ENCODE results near the gene SLC35D3. TPM values are rescaled to one million over a fixed set of nuclear protein-coding genes. Genes with fewer than 3 reads are reported as not detected.

SLC35D3 gene
- total RNA-seq, 1 experiment from 2014 or later, result not detected

- no peak for ATAC-seq
- intact Hi-C loops (cut with micrococcal nuclease), result no loop called here
- Histone ChIP-seq H3K27ac (ENCODE audit: low read depth, low read length) (no peak overlapping the region), H3K4me3 (replicated peaks in 1 of 2; ENCODE audit: low read depth in 1 of 2, low read length in 2 of 2) (no peak overlapping the region), H4K20me1 (ENCODE audit: insufficient read depth) (no peaks in the 10 kb centered on the region), H3K4me2 (ENCODE audit: low read length) (no peak overlapping the region), H3K9me3 (ENCODE audit: control insufficient read depth in 1 of 2, insufficient read depth in 1 of 2, low read depth in 1 of 2, low read length in 2 of 2) (no peaks in the 10 kb centered on the region), H3K9me2 (ENCODE audit: insufficient read depth) (no peaks in the 10 kb centered on the region), H2AFZ (ENCODE audit: low read depth, low read length, poor library complexity, severe bottlenecking) (no peak overlapping the region), H3K27me3 (ENCODE audit: insufficient read depth, low read length) (no peaks in the 10 kb centered on the region), H3K4me1 (ENCODE audit: control insufficient read depth in 1 of 2, insufficient read depth in 2 of 2, low read length in 2 of 2) (no peaks in the 10 kb centered on the region), H3K9ac (ENCODE audit: low read length) (no peak overlapping the region), H3K79me2 (ENCODE audit: insufficient read depth, low read length) (no peaks in the 10 kb centered on the region), H3K36me3 (ENCODE audit: control insufficient read depth in 1 of 2, insufficient read depth in 2 of 2, low read length in 2 of 2) (no peaks in the 10 kb centered on the region)
- RAD21 ChIA-PET (ENCODE audit: low non-redundant PET in 1 of 2, low total read pairs in 2 of 2, uncharacterized antibody in 2 of 2, unreplicated experiment in 2 of 2), result no interaction called here
- CTCF ChIA-PET, result no interaction called here
- POLR2A ChIA-PET, result no interaction called here
- DNase-seq (ENCODE audit: low read depth, low spot score), result no peak
- no peak for TF ChIP-seq SRF (IDR thresholded peaks at IDR 0.05; ENCODE audit: low read depth)
- TF ChIP-seq TCF7L2 (IDR thresholded peaks at IDR 0.05; ENCODE audit: borderline replicate concordance, extremely low read depth, insufficient read depth, insufficient read length), result no peak
- TF ChIP-seq JUND (IDR thresholded peaks at IDR 0.05), result no peak
- no peak for TF ChIP-seq CTCF (IDR thresholded peaks at IDR 0.05 in 2 of 3, conservative IDR thresholded peaks at IDR 0.05 in 1 of 3; ENCODE audit: borderline replicate concordance in 1 of 3, insufficient read depth in 1 of 3, low read depth in 2 of 3, low read length in 2 of 3)
- no peak for TF ChIP-seq EZH2phosphoT487 (IDR thresholded peaks at IDR 0.05; ENCODE audit: borderline replicate concordance)
- no peak for TF ChIP-seq ELF1 (IDR thresholded peaks at IDR 0.05; ENCODE audit: borderline replicate concordance, low read depth)
- no peak for TF ChIP-seq SIN3A (IDR thresholded peaks at IDR 0.05; ENCODE audit: low read depth)
- no peak for TF ChIP-seq FOSL1 (IDR thresholded peaks at IDR 0.05; ENCODE audit: low read depth)
- TF ChIP-seq EZH2 (IDR thresholded peaks at IDR 0.05), result no peak
- no peak for TF ChIP-seq RAD21 (IDR thresholded peaks at IDR 0.05; ENCODE audit: low read depth)
- no peak for TF ChIP-seq YY1 (IDR thresholded peaks at IDR 0.05; ENCODE audit: extremely low read depth, insufficient replicate concordance, low read depth, low read length)
- TF ChIP-seq ATF3 (IDR thresholded peaks at IDR 0.05), result no peak
- BruUV-seq (replicated peaks), result no TSS peak
Observed at GRCh38 chr6:136920671-136921380, 1.3 kb upstream of the SLC35D3 start.

Data from HCT116 (cell line).